HepG2 (cell line): ENCODE measurements around the gene LSR. TPM values are rescaled to one million over a fixed set of nuclear protein-coding genes. Genes with fewer than 3 reads are reported as not detected.

Source experiments
- ATAC-seq: fragments of 200-7000 bp; cut with Tn5 transposase; 3 replicates; pipeline ENCODE4 v1.9.1; 2020; ENCODE audit warnings: mild to moderate bottlenecking, moderate library complexity
- BruUV-seq: library from RNA; stranded (reverse); fragments of 400-500 nt; replicated peaks from 2 replicates; lab custom pipeline; 2021; lab: Mats Ljungman, UMichigan
- CTCF ChIA-PET: fragments of 300-600 bp; formaldehyde crosslinking; extraction: SDS; loops from one replicate; lab custom pipeline; 2021; ENCODE audit warnings: low total read pairs, inconsistent platforms, low intra/inter-chr PET ratio; lab: Yijun Ruan, JAX
- POLR2A ChIA-PET: fragments of 350-600 bp; sonication (Branson Sonifier 250); formaldehyde crosslinking; loops from one replicate; lab custom pipeline; 2020; ENCODE audit warnings: antibody characterized with exemption, inconsistent platforms; lab: Yijun Ruan, JAX
- DNase-seq: peaks from one replicate; pipeline ENCODE4 v3.0.0-alpha.2; 2015; ENCODE audit warnings: low spot score
- FAIRE-seq: peaks from 3 replicates; lab custom pipeline; 2011; peaks lifted over from hg19 to GRCh38; lab: Jason Lieb, UNC
- H2AFZ ChIP-seq: one replicate; pipeline ENCODE4 v1.6.1; 2011; ENCODE audit warnings: low read length, inconsistent platforms
- H3K27ac ChIP-seq: fragments of 300-600 bp; 3 replicates; pipeline ENCODE4 v1.8.0; 2011; ENCODE audit warnings: mixed run types, mild to moderate bottlenecking, mixed read lengths, low read length, inconsistent platforms; ENCODE audit not compliant: insufficient read depth; ENCODE audit errors: extremely low read length
- H3K27me3 ChIP-seq, 2 experiments: fragments of 200-600 bp in 1 of 2; 2 replicates in 1 of 2; 3 replicates in 1 of 2; pipeline versions ENCODE4 v1.6.0 to v1.8.0; 2011; ENCODE audit warnings: low read length in 2 of 2, mild to moderate bottlenecking in 2 of 2, moderate library complexity in 2 of 2, inconsistent platforms in 1 of 2; ENCODE audit not compliant: insufficient read depth in 2 of 2, control insufficient read depth in 1 of 2
- H3K36me3 ChIP-seq, 2 experiments: fragments of 200-600 bp in 1 of 2; replicated peaks in 1 of 2; 2 replicates in 1 of 2; 3 replicates in 1 of 2; pipeline versions ENCODE4 v1.5.1 to v1.8.0; 2011; ENCODE audit warnings: low read length in 2 of 2, inconsistent platforms in 1 of 2; ENCODE audit not compliant: insufficient read depth in 2 of 2, control insufficient read depth in 1 of 2
- H3K4me1 ChIP-seq: 2 replicates; pipeline ENCODE4 v1.5.1; 2012; ENCODE audit warnings: low read length, inconsistent platforms; ENCODE audit not compliant: insufficient read depth
- H3K4me2 ChIP-seq: 2 replicates; pipeline ENCODE4 v1.6.0; 2011; ENCODE audit warnings: low read depth, low read length, inconsistent platforms
- H3K4me3 ChIP-seq, 3 experiments: fragments of 200-600 bp in 1 of 3; sonication (generic), shearing (Covaris generic) in 1 of 3; replicated peaks in 1 of 3; 2 replicates each; pipeline ENCODE4 v1.5.1; 2011 to 2016; ENCODE audit warnings: low read length in 3 of 3, inconsistent platforms in 2 of 3, low read depth in 2 of 3, mild to moderate bottlenecking in 2 of 3, control low read depth in 1 of 3, mixed read lengths in 1 of 3; ENCODE audit not compliant: insufficient read depth in 1 of 3
- H3K79me2 ChIP-seq: one replicate; pipeline ENCODE4 v1.6.1; 2011; ENCODE audit warnings: low read length, inconsistent platforms; ENCODE audit not compliant: insufficient read depth
- H3K9ac ChIP-seq: 2 replicates; pipeline ENCODE4 v1.6.0; 2011; ENCODE audit warnings: mild to moderate bottlenecking, low read depth, low read length, inconsistent platforms; ENCODE audit not compliant: insufficient read depth
- H3K9me3 ChIP-seq: 2 replicates; pipeline ENCODE4 v1.5.1; 2012; ENCODE audit warnings: mild to moderate bottlenecking, low read length
- H4K20me1 ChIP-seq: 2 replicates; pipeline ENCODE4 v1.6.0; 2011; ENCODE audit warnings: inconsistent platforms, mild to moderate bottlenecking, low read length, moderate library complexity; ENCODE audit not compliant: insufficient read depth
- BRD4 ChIP-seq: sonication (generic); formaldehyde crosslinking; IDR thresholded peaks from 2 replicates; pipeline ENCODE4 v1.4.0; 2020; ENCODE audit warnings: missing genetic modification reagents
- GATAD2A ChIP-seq: IDR thresholded peaks from 2 replicates; pipeline ENCODE4 v1.6.1; 2016
- HOXA3 ChIP-seq: sonication (generic); formaldehyde crosslinking; IDR thresholded peaks from 2 replicates; pipeline ENCODE4 v1.5.0; 2020; ENCODE audit warnings: missing genetic modification reagents
- IKZF1 ChIP-seq: fragments of 450-650 bp; IDR thresholded peaks from 2 replicates; pipeline ENCODE4 v1.7.1; 2016
- KLF9 ChIP-seq: IDR thresholded peaks from 2 replicates; pipeline ENCODE4 v1.6.1; 2016; ENCODE audit warnings: low read depth
- MAFK ChIP-seq, 2 experiments: IDR thresholded peaks in 1 of 2; conservative IDR thresholded peaks in 1 of 2; 2 replicates each; pipeline ENCODE4 v1.6.1; 2011; ENCODE audit warnings: improper control_type of control experiment in 2 of 2, low read length in 2 of 2
- MXI1 ChIP-seq: IDR thresholded peaks from 3 replicates; pipeline ENCODE4 v1.6.1; 2012; ENCODE audit warnings: low read depth, low read length, inconsistent platforms, borderline replicate concordance
- NFATC3 ChIP-seq: sonication (generic); formaldehyde crosslinking; IDR thresholded peaks from 2 replicates; pipeline ENCODE4 v1.5.1; 2020; ENCODE audit warnings: mild to moderate bottlenecking, missing genetic modification reagents
- SMC3 ChIP-seq: IDR thresholded peaks from 2 replicates; pipeline ENCODE4 v1.6.1; 2011; ENCODE audit warnings: low read length, improper control_type of control experiment
- THRA ChIP-seq: sonication (generic); formaldehyde crosslinking; IDR thresholded peaks from 2 replicates; pipeline ENCODE4 v1.4.0; 2020; ENCODE audit warnings: missing genetic modification reagents, borderline replicate concordance
- THYN1 ChIP-seq: sonication (generic); formaldehyde crosslinking; IDR thresholded peaks from 2 replicates; pipeline ENCODE4 v1.8.1; 2023; ENCODE audit warnings: low read depth, mild to moderate bottlenecking, moderate library complexity, missing genetic modification reagents, borderline replicate concordance
- ZBTB4 ChIP-seq: sonication (generic); formaldehyde crosslinking; IDR thresholded peaks from 2 replicates; pipeline ENCODE4 v1.4.0; 2020; ENCODE audit warnings: missing genetic modification reagents, mild to moderate bottlenecking, borderline replicate concordance
- ZFP82 ChIP-seq: sonication (generic); formaldehyde crosslinking; IDR thresholded peaks from 2 replicates; pipeline ENCODE4 v1.5.1; 2020; ENCODE audit warnings: mild to moderate bottlenecking, missing genetic modification reagents, borderline replicate concordance
- ZMYM4 ChIP-seq: sonication (generic); formaldehyde crosslinking; IDR thresholded peaks from 2 replicates; pipeline ENCODE4 v1.8.1; 2023; ENCODE audit warnings: mild to moderate bottlenecking, missing genetic modification reagents
- ZNF383 ChIP-seq: sonication (generic); formaldehyde crosslinking; IDR thresholded peaks from 2 replicates; pipeline ENCODE4 v1.4.0; 2020; ENCODE audit warnings: missing genetic modification reagents, mild to moderate bottlenecking, borderline replicate concordance
- ZNF605 ChIP-seq: sonication (generic); formaldehyde crosslinking; IDR thresholded peaks from 2 replicates; pipeline ENCODE4 v1.8.0; 2022; ENCODE audit warnings: mild to moderate bottlenecking, missing genetic modification reagents
- ZNF652 ChIP-seq: IDR thresholded peaks from 2 replicates; pipeline ENCODE4 v1.6.1; 2016; ENCODE audit warnings: low read depth, borderline replicate concordance
- WGBS: methylation state at CpG from one replicate; pipeline ENCODE4 v1.1.6; 2017; ENCODE audit warnings: low lambda C conversion rate; 5-methylcytosine and 5-hydroxymethylcytosine counted together
- in situ Hi-C: cut with HindIII; loops from 2 replicates; pipeline ENCODE4 v1.10.0; 2017; ENCODE audit warnings: low pct_unique_long_range_greater_than_20kb; ENCODE audit not compliant: extremely low pct_ligation_motif_present
- intact Hi-C: fragments of 100-400 bp; cut with micrococcal nuclease; formaldehyde crosslinking; loops from one replicate; pipeline ENCODE4 v1.10.0; 2022; ENCODE audit not compliant: unreplicated experiment
- polyA plus RNA-seq, 8 experiments: library from polyadenylated mRNA; depleted of rRNA in 3 of 8; stranded (reverse) in 7 of 8; unstranded in 1 of 8; fragments of >200 nt; fragmentation: Illumina TruSeq in 4 of 8; extraction: Trizol in 4 of 8; gene quantifications; 2 replicates each; pipeline versions ENCODE4 v1.2.1 to v1.2.3, GENCODE V29; 2011 to 2016; ENCODE audit warnings: low read depth in 4 of 8, missing spikeins in 1 of 8, mixed read lengths in 1 of 8; ENCODE audit not compliant: insufficient read depth in 1 of 8
- total RNA-seq, 5 experiments: library from RNA; depleted of rRNA; stranded (reverse); fragments of >200 nt; fragmentation: Illumina TruSeq; extraction: Trizol; gene quantifications; 2 replicates each; pipeline ENCODE4 v1.2.3, GENCODE V29; 2016; ENCODE audit warnings: low read depth in 1 of 5

LSR gene
- total and polyA plus RNA-seq, 2 of the 13 experiments (the other 11 are each of a cell fraction or from before 2014, with no cell fraction given) = 29.2 to 79.2 TPM

DNA sequence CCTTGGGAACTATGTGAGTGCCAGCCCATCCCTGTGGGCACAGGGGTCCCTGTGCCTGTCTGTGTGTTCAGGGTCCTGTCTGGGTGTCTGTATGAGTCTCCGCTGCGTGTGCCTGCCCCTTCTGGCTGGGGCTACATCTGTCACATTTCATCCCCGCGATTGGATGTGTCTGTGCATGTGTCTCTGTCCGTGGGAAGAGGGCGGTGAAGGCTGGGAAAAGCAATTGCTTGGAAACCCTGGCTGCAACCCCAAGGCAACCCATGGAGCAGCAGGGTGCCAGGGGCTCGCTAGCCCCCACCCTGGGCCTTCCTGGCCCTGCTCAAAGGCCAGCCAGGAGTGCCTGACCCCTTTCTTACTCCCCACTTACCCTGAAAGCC is 44.5 kb downstream of the LSR start:
- no peak overlapping the region for H2AFZ ChIP-seq
- H3K27me3 ChIP-seq = peaks cover 6 to 46% of the 10 kb centered on the region in 2 experiments
- CTCF ChIA-PET = no interaction called here
- in situ Hi-C loops (no loop called here), intact Hi-C loops (no loop called here)
- no peak overlapping the region for H3K9ac ChIP-seq
- H4K20me1 ChIP-seq = no peaks in the 10 kb centered on the region
- H3K79me2 ChIP-seq = no peaks in the 10 kb centered on the region
- TF ChIP-seq MXI1 (no peak), ZNF605 (CRISPR knock-in tag) (no peak), ZFP82 (CRISPR knock-in tag) (no peak), THYN1 (CRISPR knock-in tag) (no peak), ZMYM4 (CRISPR knock-in tag) (no peak), BRD4 (no peak), ZNF652 (CRISPR knock-in tag) (no peak), IKZF1 (no peak), ZBTB4 (no peak), SMC3 (no peak), NFATC3 (CRISPR knock-in tag) (no peak), MAFK (conservative IDR thresholded peaks at IDR 0.05 in 1 of 2, IDR thresholded peaks at IDR 0.05 in 1 of 2; ENCODE audit: low read length in 2 of 2) (no peak), GATAD2A (CRISPR knock-in tag) (no peak), KLF9 (CRISPR knock-in tag) (no peak), HOXA3 (no peak), THRA (CRISPR knock-in tag) (no peak), ZNF383 (CRISPR knock-in tag) (no peak)
- no peaks in the 10 kb centered on the region for H3K36me3 ChIP-seq
- ATAC-seq = no peak
- FAIRE-seq = no peak
- no peak overlapping the region for H3K27ac ChIP-seq
- no peak overlapping the region for H3K4me3 ChIP-seq
- no TSS peak for BruUV-seq
- DNase-seq = no peak
- POLR2A ChIA-PET = no interaction called here
- peaks cover 71% of the 10 kb centered on the region for H3K4me1 ChIP-seq
- H3K4me2 ChIP-seq = no peak overlapping the region
- WGBS = 2% methylated on average over 5 of the region's 7 CpGs
- H3K9me3 ChIP-seq = no peaks in the 10 kb centered on the region
